HFF-Myc (cell line): Measurements from ENCODE around the gene INTS11.

ENCODE experiments used
- DNase-seq: peaks from one replicate; pipeline ENCODE4 v3.0.0-alpha.2; 2011; ENCODE audit warnings: low read depth; ENCODE audit errors: extremely low read depth
- H3K4me3 ChIP-seq: replicated peaks from 2 replicates; pipeline ENCODE4 v1.5.1; 2011; ENCODE audit warnings: low read depth, mild to moderate bottlenecking, control low read depth, low read length
- CTCF ChIP-seq: IDR thresholded peaks from 2 replicates; pipeline ENCODE4 v1.5.1; 2012; ENCODE audit warnings: mild to moderate bottlenecking, low read depth, low read length, control low read depth; ENCODE audit errors: missing control alignments

The INTS11 gene

DNA sequence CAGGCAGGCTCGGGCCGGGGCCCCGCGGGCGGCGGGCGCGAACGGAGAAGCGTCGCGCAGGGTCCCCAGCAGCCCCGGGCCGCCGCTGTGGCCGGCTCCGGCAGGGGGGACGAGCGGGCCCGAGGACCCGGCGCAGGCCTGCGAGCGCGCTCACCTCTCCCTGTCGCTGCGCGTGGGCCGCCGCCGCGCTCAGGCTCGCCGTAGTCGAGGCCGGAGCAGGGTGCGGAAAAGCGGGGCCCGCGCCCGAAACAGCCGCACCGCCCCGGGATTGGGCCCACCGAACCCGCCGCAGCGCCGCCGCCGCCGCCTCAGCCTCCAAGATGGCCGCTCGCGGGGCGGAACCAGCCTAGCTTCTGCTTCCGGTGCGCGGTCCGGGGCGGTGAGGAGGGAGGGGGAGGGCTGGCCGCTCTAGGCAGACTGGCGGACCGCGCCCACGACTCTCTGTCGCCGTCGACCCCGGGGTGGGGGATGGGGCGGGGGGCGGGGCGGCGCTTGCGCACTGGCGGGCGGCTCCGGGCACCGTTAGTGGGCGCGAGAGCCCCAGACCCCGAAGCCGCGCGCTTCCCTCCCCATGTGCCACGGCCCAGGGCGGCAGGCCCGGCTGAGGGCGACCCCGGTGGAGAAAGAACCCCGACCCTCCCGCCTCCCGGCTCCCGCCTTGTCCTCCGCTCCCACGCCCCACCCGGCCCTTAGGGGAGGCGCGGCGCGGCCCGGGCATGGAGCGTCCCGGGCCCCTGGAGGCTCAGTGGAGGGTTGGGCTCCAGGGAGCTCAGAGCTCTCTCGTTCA is 50.8 kb downstream of the INTS11 start, which contains the start of gene UBE2J2:
Gene UBE2J2, minus strand, starts transcription at position 343 of the 787 bp plus-strand sequence. CDS start 5,862 bp downstream, outside the sequence.
- TF ChIP-seq CTCF: no peak
- peak within 1 kb of the TSS; percentile 92 for H3K4me3 ChIP-seq
- peak; percentile 51 for DNase-seq

DNA sequence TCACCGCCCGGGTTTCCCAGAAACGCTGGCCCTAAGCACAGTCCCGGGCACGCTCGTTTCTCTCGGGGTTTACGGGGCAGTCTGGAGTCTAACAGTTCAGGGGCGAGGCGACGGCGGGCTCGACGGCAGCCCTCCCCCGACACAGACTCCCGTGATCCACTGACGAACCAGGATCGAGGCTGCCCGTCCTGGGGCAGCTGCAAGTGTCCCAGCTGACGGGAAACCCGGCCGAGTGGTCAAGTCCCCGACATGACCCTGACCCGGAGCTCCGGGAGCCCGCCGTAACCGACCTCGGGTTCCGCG is 51.3 kb downstream of the INTS11 start:
- DNase-seq: no peak

GRCh38 chr1:1272341-1273208 is 51.9 kb downstream of the INTS11 start:
- no peak for TF ChIP-seq CTCF
- DNase-seq: no peak
- peak overlapping the region; percentile 92 for H3K4me3 ChIP-seq

More for the DNA sequence above, 51.3 kb downstream of the INTS11 start:
- H3K4me3 ChIP-seq: peak overlapping the region; percentile 92
- TF ChIP-seq CTCF: no peak

GRCh38 chr1:1270813-1271212 is 53.6 kb downstream of the INTS11 start:
- peak overlapping the region; percentile 12 for H3K4me3 ChIP-seq
- DNase-seq: no peak
- no peak for TF ChIP-seq CTCF

GRCh38 chr1:1268284-1268682 is 56.2 kb downstream of the INTS11 start:
- no peak for DNase-seq
- TF ChIP-seq CTCF: no peak
- H3K4me3 ChIP-seq: no peak overlapping the region

- H3K4me3 ChIP-seq: no peak overlapping the region
- DNase-seq: no peak
- TF ChIP-seq CTCF: no peak
These were observed 56.8 kb downstream of the INTS11 start for GRCh38 chr1:1267488-1268283.
